GM19023 (cell line): ENCODE results near the gene TIGIT.

Source experiments
- ATAC-seq: cut with Tn5 transposase; IDR thresholded peaks from one replicate; pipeline ENCODE4 v1.9.1; 2021; ENCODE audit warnings: mild to moderate bottlenecking, moderate library complexity; ENCODE audit not compliant: unreplicated experiment

TIGIT gene

DNA sequence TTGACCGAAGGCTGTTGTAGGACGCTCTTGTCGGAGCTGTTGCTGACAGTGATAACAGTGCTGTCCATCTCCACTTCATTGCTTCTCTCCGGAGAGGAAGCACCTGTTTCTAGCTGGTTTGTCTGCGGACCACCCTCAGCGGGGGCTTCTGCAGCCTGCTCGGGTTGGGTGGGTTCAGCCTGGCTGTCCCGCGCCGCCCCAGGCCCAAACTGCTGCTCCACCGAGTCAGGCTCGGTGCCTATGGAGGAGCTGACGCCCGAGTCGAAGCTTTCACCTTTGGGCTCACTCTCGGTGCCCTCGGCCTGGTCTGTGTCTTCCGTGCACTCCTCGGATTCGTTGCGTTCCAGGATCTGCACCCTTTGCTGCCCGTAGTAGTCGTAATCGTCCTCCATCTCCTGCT lies 56.9 kb downstream of the TIGIT start:
- no peak for ATAC-seq

DNA sequence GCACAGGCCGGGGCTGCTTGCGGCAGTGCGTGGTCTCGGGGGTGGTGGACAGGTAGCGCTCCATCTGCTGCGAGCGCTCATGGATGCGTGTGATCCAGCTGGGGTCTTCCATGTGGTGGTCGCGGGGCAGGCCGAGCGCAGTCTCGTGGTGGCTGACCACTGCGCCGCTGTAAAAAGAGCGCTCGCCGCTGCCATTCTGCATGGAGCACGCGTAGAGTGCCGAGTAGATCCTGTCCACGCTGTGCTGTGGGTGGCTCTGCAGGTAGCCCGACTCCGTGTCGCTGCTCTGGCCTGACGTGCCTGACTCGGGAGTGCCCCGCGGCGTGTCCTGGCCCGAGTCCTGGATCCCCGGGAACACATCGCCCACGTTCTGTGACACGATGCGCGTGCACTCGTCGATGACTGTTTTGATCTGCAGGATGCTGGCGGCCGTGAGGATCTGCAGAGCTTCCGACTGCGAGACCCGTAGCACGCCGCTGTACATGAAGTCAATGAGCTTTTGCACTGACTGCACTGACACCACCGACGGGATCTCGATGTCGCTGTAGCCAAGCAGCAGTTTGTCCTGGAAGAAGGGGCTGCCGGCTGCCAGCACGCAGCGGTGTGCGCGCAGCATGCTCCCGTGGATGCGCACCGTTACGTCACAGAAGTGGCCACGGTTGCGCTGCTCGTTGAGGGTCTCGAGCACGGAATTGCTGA lies 57.4 kb downstream of the TIGIT start:
- ATAC-seq: no peak

GRCh38 chr3:114351822-114352145 lies 58.0 kb downstream of the TIGIT start:
- no peak for ATAC-seq

GRCh38 chr3:114355653-114356052 lies 61.8 kb downstream of the TIGIT start:
- no peak for ATAC-seq

DNA sequence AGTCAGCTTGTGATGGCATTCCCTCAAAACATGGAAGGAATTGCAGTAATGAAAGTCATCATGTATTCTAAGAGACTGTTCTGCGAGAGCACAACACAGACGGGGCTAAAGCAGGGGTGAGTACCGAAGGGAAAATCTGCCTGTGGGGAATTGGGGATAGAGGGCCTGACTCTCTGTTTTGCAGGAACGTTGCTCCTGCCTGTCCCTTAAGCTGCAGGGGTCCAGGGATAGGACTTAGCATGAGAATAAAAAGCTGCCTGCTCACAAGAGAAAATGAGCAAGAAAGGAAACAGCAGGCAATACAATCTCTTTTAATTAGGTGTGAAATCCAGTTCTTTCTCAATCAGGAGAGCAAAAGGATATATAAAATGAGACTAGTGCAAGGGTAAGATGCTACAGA lies 62.2 kb downstream of the TIGIT start:
- no peak for ATAC-seq

DNA sequence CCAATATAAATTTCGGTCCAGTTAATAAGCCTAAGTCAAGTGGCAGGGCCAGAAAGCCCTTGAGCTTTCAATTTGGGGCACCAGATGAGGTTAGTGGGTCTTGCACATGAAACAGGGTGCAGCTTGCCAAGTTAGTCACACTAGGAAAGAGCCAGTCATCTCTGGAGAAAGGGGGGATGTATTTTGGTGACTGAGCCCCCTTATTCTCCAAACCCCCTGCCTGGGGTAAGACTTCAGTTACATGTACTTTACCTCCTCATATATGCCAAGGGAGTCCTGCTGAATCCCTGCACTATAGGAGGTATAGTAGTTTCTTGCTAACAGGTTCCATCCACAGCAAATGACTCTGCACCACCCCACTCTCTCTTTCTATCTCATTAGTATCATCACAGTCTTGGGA lies 62.7 kb downstream of the TIGIT start:
- no peak for ATAC-seq
